ENCODE data around the gene FNBP1L.

- TF ChIP-seq POLR2A (IDR thresholded peaks at IDR 0.05) (no peak), CTCF (IDR thresholded peaks at IDR 0.05) (no peak)
Observed at GRCh38 chr1:93435443-93435842, 12.5 kb upstream of the FNBP1L start.
